Uterus (tissue), 2 donors: ENCODE data around the gene ATP6V1C2.

Experiments used
- CTCF ChIP-seq, 4 experiments: fragments of 200-600 bp in 2 of 4; fragments of 450-650 bp in 2 of 4; sonication (generic) in 2 of 4; IDR thresholded peaks; one replicate each; pipeline ENCODE4 v1.5.1; 2016 to 2019; ENCODE audit warnings: antibody characterized with exemption in 4 of 4, mild to moderate bottlenecking in 2 of 4, moderate library complexity in 1 of 4
- POLR2A ChIP-seq, 2 donors: fragments of 450-650 bp; IDR thresholded peaks; one replicate each; pipeline ENCODE4 v1.6.1; 2016; ENCODE audit warnings: antibody characterized with exemption in 2 of 2, mild to moderate bottlenecking in 1 of 2, moderate library complexity in 1 of 2

- no peak for TF ChIP-seq CTCF (IDR thresholded peaks at IDR 0.05)
- no peak for TF ChIP-seq POLR2A (IDR thresholded peaks at IDR 0.05)
These were observed 53.0 kb downstream of the ATP6V1C2 start for GRCh38 chr2:10774394-10774793.
